NOMO-1 (cell line): Measurements from ENCODE around the gene ABCC2.

Experiments used
- DNase-seq, 2 experiments: peaks; one replicate each; lab custom pipeline; 2025; ENCODE audit not compliant: unreplicated experiment in 2 of 2; lab: John Stamatoyannopoulos, UW

Gene ABCC2

GRCh38 chr10:99807786-99808185 is 25.3 kb downstream of the ABCC2 start:
- no peak for DNase-seq

- DNase-seq, result no peak
Measured at GRCh38 chr10:99808270-99808669, 25.8 kb downstream of the ABCC2 start.

- no peak for DNase-seq
Measured at GRCh38 chr10:99809481-99809880, 27.0 kb downstream of the ABCC2 start.

DNA sequence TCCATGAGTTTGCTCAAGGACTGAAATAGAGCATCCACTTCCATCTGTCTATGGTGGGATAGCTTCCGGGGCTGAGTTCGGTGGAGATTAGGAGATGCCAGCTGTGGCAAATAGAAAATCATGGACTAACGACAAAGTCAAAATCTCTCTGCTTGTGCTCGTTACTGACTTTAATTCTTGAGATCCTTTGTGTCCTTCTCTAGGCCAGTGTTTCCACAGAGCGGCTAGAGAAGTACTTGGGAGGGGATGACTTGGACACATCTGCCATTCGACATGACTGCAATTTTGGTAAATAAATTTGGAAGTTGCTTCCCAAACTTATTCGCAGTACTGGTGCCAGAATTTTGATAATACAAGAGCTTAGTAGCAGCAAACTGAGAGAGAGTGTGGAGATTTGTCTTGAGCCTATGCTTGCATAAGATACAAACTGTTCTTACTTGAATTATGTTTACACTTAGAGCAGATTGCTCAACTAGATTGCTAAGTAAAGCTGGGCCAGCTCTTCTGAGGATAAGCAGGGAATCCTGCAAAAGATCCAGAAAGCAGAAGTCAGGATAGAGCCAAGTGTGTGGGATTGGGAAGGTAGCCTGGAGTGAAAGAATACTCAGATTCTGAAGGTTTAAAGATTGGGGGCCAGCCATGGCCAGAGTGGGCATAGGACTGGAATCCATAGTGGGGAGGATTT is 27.6 kb downstream of the ABCC2 start:
- DNase-seq, result no peak

- DNase-seq, result no peak
Measured at GRCh38 chr10:99812177-99812576, 29.7 kb downstream of the ABCC2 start.

DNA sequence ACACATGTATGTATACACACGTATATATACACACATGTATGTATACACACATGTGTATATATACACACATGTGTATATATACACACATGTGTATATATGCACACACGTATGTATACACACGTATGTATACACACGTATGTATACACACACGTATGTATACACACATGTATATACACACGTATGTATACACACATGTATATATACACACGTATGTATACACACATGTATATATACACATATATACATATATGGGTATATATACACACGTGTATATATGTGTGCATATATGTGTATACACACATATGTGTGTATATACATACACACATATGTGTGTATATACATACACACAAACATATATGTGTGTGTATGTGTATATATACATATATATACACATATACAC is 31.7 kb downstream of the ABCC2 start:
- DNase-seq, result no peak

DNA sequence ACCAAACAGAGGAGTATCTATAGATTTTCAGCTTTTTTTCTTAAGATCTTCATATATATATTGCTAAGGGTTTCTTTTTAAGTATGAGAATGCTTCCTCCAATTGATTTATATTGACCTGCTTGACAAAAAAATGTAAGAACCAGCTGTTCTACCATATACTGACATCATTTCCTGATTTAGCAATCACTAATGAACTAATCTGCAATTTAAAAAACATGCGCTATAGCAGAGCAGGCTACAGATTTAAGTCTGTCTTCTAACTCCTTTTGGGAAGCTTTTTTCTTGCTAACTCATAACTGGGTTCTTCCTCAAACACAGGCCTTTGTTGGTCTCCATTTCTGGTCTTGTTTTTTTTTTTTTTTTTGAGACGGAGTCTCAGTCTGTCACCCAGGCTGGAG is 33.2 kb downstream of the ABCC2 start:
- DNase-seq, result peak in 1 of 2 experiments; percentile 40

DNA sequence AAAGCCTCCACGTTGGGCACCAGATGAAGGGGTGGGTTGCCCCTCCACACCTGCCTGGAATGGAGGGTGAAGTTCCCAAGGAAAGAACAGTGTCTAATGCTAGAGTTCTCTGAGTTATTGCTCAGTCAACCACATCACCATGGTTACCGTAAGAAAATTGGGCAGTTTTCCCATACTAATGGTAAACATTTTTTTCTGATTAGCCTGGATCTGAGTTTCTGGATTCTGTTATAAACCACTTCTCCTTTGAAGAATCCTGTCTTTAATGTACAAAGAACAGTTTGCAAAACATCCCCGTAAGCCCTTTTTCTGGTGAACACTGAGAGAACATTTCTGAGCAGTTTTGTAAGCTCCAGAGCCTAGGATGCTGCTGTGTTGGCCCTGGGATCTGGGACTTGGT is 45.5 kb downstream of the ABCC2 start:
- DNase-seq, result no peak

DNA sequence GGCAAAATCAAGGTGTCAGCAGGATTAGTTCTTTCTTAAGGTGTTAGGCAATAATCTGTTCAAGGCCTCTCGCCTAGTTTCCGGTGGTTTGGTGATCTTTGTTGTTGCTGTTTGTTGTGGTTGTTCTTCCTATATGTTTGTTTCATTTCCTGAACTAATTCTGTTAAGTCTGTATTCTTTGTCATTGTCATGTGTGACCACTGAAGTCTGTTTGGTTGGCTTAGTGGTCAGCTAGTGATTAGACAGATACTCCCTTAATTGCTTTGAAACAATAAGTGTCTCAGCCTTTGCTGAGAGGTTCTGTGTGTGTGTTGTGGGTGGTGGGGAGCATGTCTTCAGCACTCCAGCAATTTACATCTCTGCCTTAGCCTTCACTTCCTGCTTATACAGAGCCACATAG is 46.0 kb downstream of the ABCC2 start:
- no peak for DNase-seq

DNA sequence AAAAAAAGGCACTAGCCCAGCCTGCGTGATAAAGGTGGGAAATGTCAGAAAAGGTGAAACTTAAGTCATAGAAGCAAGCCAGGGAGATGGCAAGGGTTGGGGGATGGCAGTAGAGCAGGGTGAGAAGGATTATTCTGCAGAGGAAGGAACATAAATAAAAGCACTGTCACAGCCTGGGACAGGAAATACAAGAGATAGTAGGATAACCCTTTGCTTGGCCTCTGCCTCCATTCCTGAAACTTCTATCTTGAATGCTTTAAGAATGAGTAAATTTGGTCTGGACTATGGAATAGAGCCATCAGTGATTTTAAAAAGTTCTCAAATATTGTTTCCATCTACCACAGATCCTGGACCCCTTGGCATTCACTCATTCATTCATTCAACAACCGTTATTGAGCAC is 50.0 kb downstream of the ABCC2 start:
- no peak for DNase-seq

DNA sequence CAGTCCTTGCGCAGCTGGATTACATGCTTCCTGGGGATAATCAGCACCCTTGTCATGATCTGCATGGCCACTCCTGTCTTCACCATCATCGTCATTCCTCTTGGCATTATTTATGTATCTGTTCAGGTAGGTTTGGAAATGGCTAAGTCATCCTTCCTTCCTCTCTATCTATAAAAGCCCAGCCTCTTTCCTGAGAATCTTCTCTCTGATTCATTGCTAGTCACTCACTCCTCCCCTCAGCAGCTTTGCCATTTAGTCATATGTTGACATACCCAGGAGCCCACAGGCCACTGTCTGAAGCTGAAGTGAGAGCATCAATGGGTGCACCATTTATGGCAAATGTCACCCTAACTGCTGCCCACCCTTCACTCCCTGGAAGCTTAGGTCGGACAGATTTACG is 52.0 kb downstream of the ABCC2 start:
- DNase-seq, result no peak

DNA sequence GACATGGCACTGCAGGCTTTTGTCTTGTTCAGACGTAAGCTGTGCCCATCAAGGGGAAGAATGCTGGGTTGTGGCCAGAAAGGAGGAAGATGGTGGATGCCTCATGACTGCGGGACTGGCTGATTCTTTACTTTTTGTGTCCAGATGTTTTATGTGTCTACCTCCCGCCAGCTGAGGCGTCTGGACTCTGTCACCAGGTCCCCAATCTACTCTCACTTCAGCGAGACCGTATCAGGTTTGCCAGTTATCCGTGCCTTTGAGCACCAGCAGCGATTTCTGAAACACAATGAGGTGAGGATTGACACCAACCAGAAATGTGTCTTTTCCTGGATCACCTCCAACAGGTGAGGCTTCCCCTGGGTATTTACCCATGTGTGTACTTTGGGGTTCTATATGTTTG is 53.5 kb downstream of the ABCC2 start:
- DNase-seq, result no peak

- DNase-seq, result no peak
Measured at GRCh38 chr10:99836711-99837110, 54.3 kb downstream of the ABCC2 start.

- peak in 1 of 2 experiments; percentile 10 for DNase-seq
Measured at GRCh38 chr10:99840859-99841258, 58.4 kb downstream of the ABCC2 start.

- no peak for DNase-seq
Measured at GRCh38 chr10:99841746-99842145, 59.3 kb downstream of the ABCC2 start.

DNA sequence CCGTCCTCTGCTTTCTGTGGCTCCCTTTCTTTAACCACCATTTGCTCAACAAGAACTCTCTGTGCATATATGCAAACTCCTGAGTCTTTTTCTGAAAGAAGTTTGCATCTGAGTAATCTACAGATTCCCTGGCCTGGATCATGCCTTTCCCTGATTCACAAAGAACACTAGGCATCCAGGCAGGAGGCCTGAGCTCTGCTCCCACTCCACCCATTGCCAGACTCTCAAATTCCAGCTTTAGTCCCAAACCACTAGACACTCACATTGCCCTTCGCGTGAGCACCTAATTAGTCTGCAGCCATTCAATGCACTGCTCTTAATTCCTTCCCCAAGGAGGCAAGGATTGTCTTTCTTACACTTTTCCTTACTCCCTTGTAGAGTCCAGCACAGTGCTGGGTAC is 60.9 kb downstream of the ABCC2 start:
- no peak for DNase-seq

- no peak for DNase-seq
Measured at GRCh38 chr10:99844433-99844955, 62.1 kb downstream of the ABCC2 start.

DNA sequence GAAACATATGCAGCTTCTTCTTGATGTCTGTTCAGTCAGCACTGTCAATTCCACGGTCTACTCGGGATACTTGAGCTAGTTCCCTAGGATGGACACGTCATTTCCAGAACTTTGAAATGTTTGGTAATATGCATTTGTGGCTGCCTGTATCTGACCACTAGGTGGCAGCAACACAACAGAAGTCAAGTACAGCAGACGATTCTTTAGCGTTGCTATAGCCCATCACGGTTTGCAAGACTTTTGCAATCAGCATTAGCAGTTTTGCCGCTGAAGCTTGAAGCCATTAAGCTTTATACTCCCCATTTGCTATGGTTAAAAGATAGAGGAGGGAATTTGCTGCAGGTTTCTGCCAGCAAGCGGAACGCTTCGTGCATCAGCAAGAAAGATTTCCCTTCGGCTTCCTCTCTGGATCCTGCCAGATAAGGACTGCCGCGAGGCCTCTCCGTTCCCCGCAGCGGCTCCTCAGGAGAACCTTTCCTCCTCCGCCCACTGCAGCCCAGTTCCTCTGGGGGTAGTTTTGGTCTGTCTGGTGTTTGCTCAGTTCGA is 63.5 kb downstream of the ABCC2 start:
- DNase-seq, result peak; percentile 70 to 86

DNA sequence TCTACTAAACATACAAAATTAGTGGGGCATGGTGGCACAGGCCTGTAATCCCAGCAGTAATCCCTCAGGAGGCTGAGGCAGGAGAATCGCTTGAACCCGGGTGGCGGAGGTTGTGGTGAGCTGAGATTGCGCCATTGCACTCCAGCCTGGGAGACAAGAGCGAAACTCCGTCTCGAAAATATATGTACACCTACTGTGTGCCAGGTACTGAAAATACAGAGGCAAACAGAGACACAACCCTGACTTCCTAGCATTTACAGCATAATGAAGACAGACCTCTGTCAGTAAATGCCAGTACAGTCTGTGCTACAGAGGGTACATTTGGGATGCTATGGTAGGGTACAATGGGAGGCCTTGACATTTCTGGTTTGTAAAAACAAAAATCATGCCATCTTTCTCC is 66.6 kb downstream of the ABCC2 start:
- no peak for DNase-seq

- DNase-seq, result no peak
Measured at GRCh38 chr10:99849536-99849935, 67.1 kb downstream of the ABCC2 start.

- DNase-seq, result no peak
Measured at GRCh38 chr10:99850021-99850766, 67.8 kb downstream of the ABCC2 start.

DNA sequence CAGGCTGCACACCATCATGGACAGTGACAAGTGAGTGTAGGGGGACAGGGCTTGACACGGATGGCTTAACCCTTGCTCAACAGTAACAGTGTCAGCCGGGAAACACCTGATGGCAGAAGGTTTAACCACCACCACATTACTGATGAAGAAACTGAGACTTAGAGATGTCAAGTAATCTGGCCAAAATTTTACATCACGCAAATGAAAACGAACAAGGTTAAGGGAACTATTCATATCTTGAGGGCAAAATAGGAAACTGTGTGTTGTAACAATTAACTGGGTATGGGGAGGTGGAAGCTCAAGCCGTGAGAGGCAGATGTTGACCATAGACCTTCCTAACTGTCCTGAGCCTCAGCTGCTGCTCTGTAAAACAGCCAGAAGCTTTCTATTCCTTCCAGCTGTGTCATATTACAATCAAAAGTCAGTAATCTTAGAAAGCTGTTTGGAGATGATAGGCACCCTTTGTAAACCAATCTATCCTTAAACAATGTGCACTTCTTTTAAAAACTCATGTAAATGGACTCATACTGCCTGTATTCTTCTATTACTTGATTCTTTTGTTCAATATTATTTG is 68.4 kb downstream of the ABCC2 start:
- DNase-seq, result peak; percentile 60 to 69
